CD4-positive, alpha-beta T cell (primary cell): ENCODE data around the gene CYP11A1. TPM values are rescaled to one million over a fixed set of nuclear protein-coding genes. Genes with fewer than 3 reads are reported as not detected.
A peak's percentile ranks its signal among the peaks of the same experiment; 100 is the strongest.

Experiments used
- ATAC-seq: fragments of 200-7000 bp; cut with Tn5 transposase; one replicate; pipeline ENCODE4 v1.10.0; 2022; ENCODE audit warnings: mild to moderate bottlenecking; ENCODE audit not compliant: poor library complexity
- CTCF ChIA-PET: fragments of 350-600 bp; sonication (Branson Sonifier 250); formaldehyde crosslinking; loops from one replicate; lab custom pipeline; 2021; ENCODE audit warnings: antibody characterized with exemption, inconsistent platforms; lab: Charles Lee
- POLR2A ChIA-PET: fragments of 350-600 bp; sonication (Branson Sonifier 250); formaldehyde crosslinking; loops from one replicate; lab custom pipeline; 2021; ENCODE audit warnings: antibody characterized with exemption, inconsistent platforms; lab: Charles Lee
- DNase-seq, 14 experiments: peaks; one replicate each; pipeline ENCODE4 v3.0.0-alpha.2; 2013 to 2020; ENCODE audit warnings: mixed read lengths in 2 of 14
- H3K27ac ChIP-seq, 2 donors: one replicate each; pipeline versions ENCODE4 v1.5.1 to v1.7.0; 2013; ENCODE audit warnings: low read length in 2 of 2, low read depth in 1 of 2, mild to moderate bottlenecking in 1 of 2
- H3K27me3 ChIP-seq, 2 experiments: 1 replicate in 1 of 2; 2 replicates in 1 of 2; pipeline versions ENCODE4 v1.6.1 to v1.7.0; 2013; ENCODE audit warnings: low read length in 2 of 2, control low read depth in 1 of 2, mild to moderate bottlenecking in 1 of 2, moderate library complexity in 1 of 2; ENCODE audit not compliant: insufficient read depth in 2 of 2, control insufficient read depth in 1 of 2
- H3K36me3 ChIP-seq: one replicate; pipeline ENCODE4 v1.6.1; 2013; ENCODE audit warnings: low read length, control low read depth; ENCODE audit not compliant: insufficient read depth
- H3K4me1 ChIP-seq: one replicate; pipeline ENCODE4 v1.6.1; 2013; ENCODE audit warnings: low read length, control low read depth; ENCODE audit not compliant: insufficient read depth
- H3K4me3 ChIP-seq: one replicate; pipeline ENCODE4 v1.5.1; 2013; ENCODE audit warnings: mild to moderate bottlenecking, low read length, moderate library complexity
- H3K9me3 ChIP-seq, 2 experiments: 1 replicate in 1 of 2; 2 replicates in 1 of 2; pipeline versions ENCODE4 v1.6.1 to v1.7.0; 2013; ENCODE audit warnings: low read length in 2 of 2, mild to moderate bottlenecking in 2 of 2, control low read depth in 1 of 2, moderate library complexity in 1 of 2; ENCODE audit not compliant: control insufficient read depth in 1 of 2, insufficient read depth in 1 of 2
- H3K27ac Mint-ChIP-seq: one replicate; pipeline ENCODE4 v1.8.0; 2020; ENCODE audit warnings: mixed read lengths
- H3K27me3 Mint-ChIP-seq: one replicate; pipeline ENCODE4 v1.8.0; 2021; ENCODE audit warnings: mixed read lengths
- H3K36me3 Mint-ChIP-seq: one replicate; pipeline ENCODE4 v1.8.0; 2021; ENCODE audit warnings: low read depth, mixed read lengths
- H3K4me1 Mint-ChIP-seq: one replicate; pipeline ENCODE4 v1.8.0; 2021; ENCODE audit warnings: low read depth, mixed read lengths
- H3K4me3 Mint-ChIP-seq: one replicate; pipeline ENCODE4 v1.8.0; 2020; ENCODE audit warnings: mild to moderate bottlenecking, mixed read lengths
- H3K9me3 Mint-ChIP-seq: one replicate; pipeline ENCODE4 v1.8.0; 2020; ENCODE audit warnings: mixed read lengths
- CTCF ChIP-seq: fragments of 200-600 bp; IDR thresholded peaks from one replicate; pipeline ENCODE4 v1.8.0; 2022; ENCODE audit warnings: antibody characterized with exemption, mild to moderate bottlenecking
- intact Hi-C, 2 experiments: fragments of 100-400 bp; cut with DNase I in 1 of 2; cut with micrococcal nuclease in 1 of 2; formaldehyde crosslinking; loops; one replicate each; pipeline versions ENCODE4 v1.15.1 to v1.9.0; 2023 to 2025; cut with DNase I, micrococcal nuclease
- total RNA-seq, 174 experiments: library from RNA in 2 of 174; stranded (reverse) in 2 of 174; gene quantifications; one replicate each; pipeline ENCODE4 v1.2.3 and lab custom pipeline; 2021 to 2026

Gene CYP11A1
- total RNA-seq, 2 experiments from 2014 or later = not detected

GRCh38 chr15:74399511-74400312 is 32.3 kb upstream of the CYP11A1 start:
- no peaks in the 10 kb centered on the region for H3K9me3 ChIP-seq
- peak in 5 of 14 experiments; percentile 24 to 69 (median 38) for DNase-seq
- no peaks in the 10 kb centered on the region for H3K27me3 ChIP-seq
- intact Hi-C loops = no loop called here
- peaks cover 52% of the 10 kb centered on the region for H3K4me1 ChIP-seq
- no peak overlapping the region for H3K4me3 ChIP-seq
- no peak overlapping the region for H3K4me3 Mint-ChIP-seq
- peaks cover 55% of the 10 kb centered on the region for H3K4me1 Mint-ChIP-seq
- H3K27ac ChIP-seq = no peak overlapping the region
- no peaks in the 10 kb centered on the region for H3K36me3 Mint-ChIP-seq
- no peaks in the 10 kb centered on the region for H3K9me3 Mint-ChIP-seq
- ChIA-PET POLR2A (no interaction called here), CTCF (interaction anchor here (1.5 kb wide), 1 partner anchor 17 kb away, joined by 4 read pairs; no protein-coding TSS in a partner anchor)
- peak; percentile 58 for ATAC-seq
- no peak for TF ChIP-seq CTCF
- H3K27me3 Mint-ChIP-seq = no peaks in the 10 kb centered on the region
- no peak overlapping the region for H3K27ac Mint-ChIP-seq
- H3K36me3 ChIP-seq = no peaks in the 10 kb centered on the region

- Histone ChIP-seq H3K27me3 (no peaks in the 10 kb centered on the region), H3K9me3 (no peaks in the 10 kb centered on the region), H3K27ac (no peak overlapping the region), H3K36me3 (no peaks in the 10 kb centered on the region), H3K4me1 (peaks cover 51% of the 10 kb centered on the region), H3K4me3 (no peak overlapping the region)
- ATAC-seq (no peak), DNase-seq (no peak)
- CTCF ChIA-PET = no interaction called here
- POLR2A ChIA-PET = no interaction called here
- Mint-ChIP-seq H3K27ac (no peak overlapping the region), H3K36me3 (no peaks in the 10 kb centered on the region), H3K27me3 (no peaks in the 10 kb centered on the region), H3K4me3 (no peak overlapping the region), H3K9me3 (no peaks in the 10 kb centered on the region), H3K4me1 (peaks cover 55% of the 10 kb centered on the region)
- intact Hi-C loops = no loop called here
- no peak for TF ChIP-seq CTCF
Observed at GRCh38 chr15:74399100-74399499, 31.7 kb upstream of the CYP11A1 start.

- no peak overlapping the region for H3K27ac Mint-ChIP-seq
- intact Hi-C loops = no loop called here
- Histone ChIP-seq H3K27me3 (no peaks in the 10 kb centered on the region), H3K36me3 (no peaks in the 10 kb centered on the region), H3K4me1 (peaks cover 42% of the 10 kb centered on the region), H3K27ac (no peak overlapping the region), H3K4me3 (no peak overlapping the region), H3K9me3 (no peaks in the 10 kb centered on the region)
- no peak for DNase-seq
- no peaks in the 10 kb centered on the region for H3K9me3 Mint-ChIP-seq
- H3K4me1 Mint-ChIP-seq = peaks cover 49% of the 10 kb centered on the region
- CTCF ChIA-PET = no interaction called here
- no peak for ATAC-seq
- no peak for TF ChIP-seq CTCF
- no peaks in the 10 kb centered on the region for H3K27me3 Mint-ChIP-seq
- no peaks in the 10 kb centered on the region for H3K36me3 Mint-ChIP-seq
- H3K4me3 Mint-ChIP-seq = no peak overlapping the region
- POLR2A ChIA-PET = no interaction called here
Observed at GRCh38 chr15:74398183-74398582, 30.7 kb upstream of the CYP11A1 start.
